Measurements from ENCODE around the gene USP32. TPM values are rescaled to one million over a fixed set of nuclear protein-coding genes. Genes with fewer than 3 reads are reported as not detected.

Gene USP32
- total and polyA plus RNA-seq, 2 of the 8 experiments (the other 6 are each of a cell fraction or from before 2014, with no cell fraction given), result 29.6 to 112 TPM

DNA sequence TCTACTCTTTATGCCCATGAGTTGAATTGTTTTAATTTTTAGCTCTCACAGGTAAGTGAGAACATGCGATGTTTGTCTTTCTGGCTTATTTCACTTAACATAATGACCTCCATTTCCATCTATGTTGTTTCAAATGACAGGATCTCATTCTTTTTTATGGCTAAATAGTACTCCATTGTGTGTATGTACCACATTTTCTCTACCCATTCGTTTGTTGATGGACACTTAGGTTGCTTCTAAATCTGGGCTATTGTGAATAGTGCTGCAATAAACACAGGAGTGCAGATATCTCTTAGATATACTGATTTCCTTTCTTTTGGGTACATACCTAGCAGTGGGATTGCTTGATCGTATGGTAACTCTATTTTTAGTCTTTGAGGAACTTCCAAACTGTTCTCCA lies 261.5 kb downstream of the USP32 start:
- H3K79me1 ChIP-seq (ENCODE audit: low read depth, low read length), result no peaks in the 10 kb centered on the region
- peaks cover 0 to 2% of the 10 kb centered on the region in 2 experiments for H4K20me1 ChIP-seq (replicated peaks in 1 of 2; ENCODE audit: control insufficient read depth in 1 of 2, insufficient read depth in 2 of 2, low read length in 2 of 2)
- no peaks in the 10 kb centered on the region for H3K79me2 ChIP-seq (ENCODE audit: control insufficient read depth in 1 of 2, insufficient read depth in 2 of 2, low read length in 2 of 2)
- peaks cover 0 to 12% (median 8%) of the 10 kb centered on the region in 4 experiments; a peak in 5 of 7 replicates for H3K27me3 ChIP-seq (replicated peaks in 1 of 4; ENCODE audit: control insufficient read depth in 3 of 4, extremely low read depth in 1 of 4, insufficient read depth in 3 of 4, low read length in 3 of 4)
- TF ChIP-seq, protein P1, sequence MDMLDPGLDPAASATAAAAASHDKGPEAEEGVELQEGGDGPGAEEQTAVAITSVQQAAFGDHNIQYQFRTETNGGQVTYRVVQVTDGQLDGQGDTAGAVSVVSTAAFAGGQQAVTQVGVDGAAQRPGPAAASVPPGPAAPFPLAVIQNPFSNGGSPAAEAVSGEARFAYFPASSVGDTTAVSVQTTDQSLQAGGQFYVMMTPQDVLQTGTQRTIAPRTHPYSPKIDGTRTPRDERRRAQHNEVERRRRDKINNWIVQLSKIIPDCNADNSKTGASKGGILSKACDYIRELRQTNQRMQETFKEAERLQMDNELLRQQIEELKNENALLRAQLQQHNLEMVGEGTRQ (IDR thresholded peaks at IDR 0.05; ENCODE audit: low read length), result no peak
- H3K9me3 ChIP-seq (ENCODE audit: insufficient read depth in 2 of 2, low read depth in 1 of 2, low read length in 1 of 2), result no peaks in the 10 kb centered on the region
- no peak overlapping the region for H3K27ac ChIP-seq (ENCODE audit: low read depth, low read length)
- no peak overlapping the region for H2BK12ac ChIP-seq (ENCODE audit: low read depth, low read length)
- ChIA-PET POLR2A (ENCODE audit: partially characterized antibody) (no interaction called here), CTCF (ENCODE audit: partially characterized antibody) (interaction anchor here (0.6 to 4.1 kb wide), 2 partner anchors 10 to 101 kb away, joined by 3 to 29 read pairs; no protein-coding TSS in a partner anchor)
- no peak overlapping the region for H4K5ac ChIP-seq (ENCODE audit: insufficient read length, low read depth, low read length)
- 88% methylated on average over 3 of the region's 3 CpGs; no CpG with 5 or more reads in 1 of the 2 experiments for WGBS, 2 experiments (ENCODE audit: extremely low coverage in 1 of 2, insufficient coverage in 1 of 2, insufficient read length in 1 of 2, insufficient replicate concordance in 2 of 2, low coverage in 1 of 2, low lambda C conversion rate in 2 of 2, missing lambda C conversion rate in 1 of 2)
- H2BK20ac ChIP-seq (ENCODE audit: low read length), result no peak overlapping the region
- H2BK15ac ChIP-seq (ENCODE audit: low read length), result no peak overlapping the region
- no peak overlapping the region for H2AK5ac ChIP-seq (ENCODE audit: low read depth, low read length)
- H3K36me3 ChIP-seq (ENCODE audit: control insufficient read depth in 2 of 4, insufficient read depth in 4 of 4, low read length in 3 of 4), result no peaks in the 10 kb centered on the region
- no peak overlapping the region for H3K14ac ChIP-seq (ENCODE audit: insufficient read length)
- no peak overlapping the region for H3K4me3 ChIP-seq (ENCODE audit: extremely low read depth in 1 of 4, insufficient read depth in 2 of 4, low read depth in 3 of 4, low read length in 4 of 4)
- H3K4me1 ChIP-seq (replicated peaks in 1 of 4; ENCODE audit: control insufficient read depth in 3 of 4, insufficient read depth in 4 of 4, low read length in 3 of 4), result peaks cover 0 to 6% (median 0%) of the 10 kb centered on the region in 4 experiments; a peak in 4 of 7 replicates
- H3K9ac ChIP-seq (replicated peaks in 1 of 4; ENCODE audit: extremely low read depth in 1 of 4, low read depth in 3 of 4, low read length in 3 of 4), result no peak overlapping the region
- no peak overlapping the region for H2BK120ac ChIP-seq (replicated peaks; ENCODE audit: low read depth, low read length)
- no peak overlapping the region for H3K23ac ChIP-seq (ENCODE audit: insufficient read length)
- no peak overlapping the region for H2AFZ ChIP-seq (ENCODE audit: low read length)
- H3K4ac ChIP-seq (replicated peaks; ENCODE audit: insufficient read length, low read depth, low read length), result no peak overlapping the region
- H4K8ac ChIP-seq (ENCODE audit: extremely low read depth, insufficient read depth, low read length), result no peak overlapping the region
- H4K91ac ChIP-seq (replicated peaks; ENCODE audit: insufficient read length, low read length), result no peak overlapping the region
- H3K18ac ChIP-seq (ENCODE audit: extremely low read depth, low read length), result no peak overlapping the region
- no peak overlapping the region for H2BK5ac ChIP-seq (ENCODE audit: low read depth, low read length)
- H3K4me2 ChIP-seq (ENCODE audit: insufficient read depth in 1 of 2, low read depth in 2 of 2, low read length in 2 of 2), result no peak overlapping the region
- H3K56ac ChIP-seq (replicated peaks; ENCODE audit: insufficient read length, low read depth, low read length), result no peak overlapping the region
- H3K23me2 ChIP-seq (ENCODE audit: low read depth, low read length), result peaks cover 8% of the 10 kb centered on the region; the same call in 1 of the 2 replicates
- FAIRE-seq (no peak), DNase-seq (ENCODE audit: low read depth in 1 of 2, low spot score in 2 of 2) (no peak)
